Suppressor macrophage treated with lipopolysaccharide for 4 hours (primary cell): ENCODE data around the gene FBXO31.
"Not testable (repeated sequence)": the region's sequence is repeated elsewhere in the genome, so short reads cannot be mapped to it uniquely, and the experiment has no call there.

Source experiments
- DNase-seq: peaks from one replicate; pipeline ENCODE4 v3.0.0-alpha.2; 2020

Gene FBXO31

GRCh38 chr16:87410530-87410929 lies 27.0 kb upstream of the FBXO31 start:
- DNase-seq, result no peak

- DNase-seq, result no peak
Measured at GRCh38 chr16:87409781-87410180, 26.2 kb upstream of the FBXO31 start.

GRCh38 chr16:87409153-87409552 lies 25.6 kb upstream of the FBXO31 start:
- no peak for DNase-seq

GRCh38 chr16:87407511-87408112 lies 24.0 kb upstream of the FBXO31 start:
- DNase-seq, result peak; percentile 38

- no peak for DNase-seq
Measured at GRCh38 chr16:87406495-87407088, 23.0 kb upstream of the FBXO31 start.

- DNase-seq, result no peak
Measured at GRCh38 chr16:87404764-87405625, 21.4 kb upstream of the FBXO31 start.

- DNase-seq, result no peak
Measured at GRCh38 chr16:87395181-87395842, 11.7 kb upstream of the FBXO31 start.

GRCh38 chr16:87393680-87394055 lies 10.1 kb upstream of the FBXO31 start:
- DNase-seq, result no peak

- peak; percentile 57 for DNase-seq
Measured at GRCh38 chr16:87392821-87393679, 9.5 kb upstream of the FBXO31 start.

GRCh38 chr16:87391950-87392820 lies 8.6 kb upstream of the FBXO31 start, which contains the start of gene MAP1LC3B:
MAP1LC3B (plus strand) TSS chr16:87392336; CDS start chr16:87392428, 92 bp downstream.
- peak; percentile 99 for DNase-seq

- peak; percentile 91 for DNase-seq
Measured at GRCh38 chr16:87391324-87391949, 7.9 kb upstream of the FBXO31 start.

GRCh38 chr16:87390641-87391323 lies 7.2 kb upstream of the FBXO31 start:
- no peak for DNase-seq

- DNase-seq, result not testable (repeated sequence)
Measured at GRCh38 chr16:87389914-87390313, 6.3 kb upstream of the FBXO31 start.

- no peak for DNase-seq
Measured at GRCh38 chr16:87389245-87389644, 5.7 kb upstream of the FBXO31 start.

GRCh38 chr16:87388818-87389134 lies 5.2 kb upstream of the FBXO31 start:
- no peak for DNase-seq

GRCh38 chr16:87387942-87388817 lies 4.6 kb upstream of the FBXO31 start:
- peak; percentile 98 for DNase-seq

- DNase-seq, result not testable (repeated sequence)
Measured at GRCh38 chr16:87384875-87385167, 1.2 kb upstream of the FBXO31 start.

- peak; percentile 65 for DNase-seq
Measured at GRCh38 chr16:87384162-87384874, 742 bp upstream of the FBXO31 start.
